GM18499 (cell line): ENCODE measurements around the gene TGFB2.
"Not testable (repeated sequence)": the region's sequence is repeated elsewhere in the genome, so short reads cannot be mapped to it uniquely, and the experiment has no call there.

Source experiments
- ATAC-seq: cut with Tn5 transposase; IDR thresholded peaks from one replicate; pipeline ENCODE4 v1.9.1; 2021; ENCODE audit warnings: moderate number of reproducible peaks; ENCODE audit not compliant: insufficient read depth, unreplicated experiment

The TGFB2 gene

DNA sequence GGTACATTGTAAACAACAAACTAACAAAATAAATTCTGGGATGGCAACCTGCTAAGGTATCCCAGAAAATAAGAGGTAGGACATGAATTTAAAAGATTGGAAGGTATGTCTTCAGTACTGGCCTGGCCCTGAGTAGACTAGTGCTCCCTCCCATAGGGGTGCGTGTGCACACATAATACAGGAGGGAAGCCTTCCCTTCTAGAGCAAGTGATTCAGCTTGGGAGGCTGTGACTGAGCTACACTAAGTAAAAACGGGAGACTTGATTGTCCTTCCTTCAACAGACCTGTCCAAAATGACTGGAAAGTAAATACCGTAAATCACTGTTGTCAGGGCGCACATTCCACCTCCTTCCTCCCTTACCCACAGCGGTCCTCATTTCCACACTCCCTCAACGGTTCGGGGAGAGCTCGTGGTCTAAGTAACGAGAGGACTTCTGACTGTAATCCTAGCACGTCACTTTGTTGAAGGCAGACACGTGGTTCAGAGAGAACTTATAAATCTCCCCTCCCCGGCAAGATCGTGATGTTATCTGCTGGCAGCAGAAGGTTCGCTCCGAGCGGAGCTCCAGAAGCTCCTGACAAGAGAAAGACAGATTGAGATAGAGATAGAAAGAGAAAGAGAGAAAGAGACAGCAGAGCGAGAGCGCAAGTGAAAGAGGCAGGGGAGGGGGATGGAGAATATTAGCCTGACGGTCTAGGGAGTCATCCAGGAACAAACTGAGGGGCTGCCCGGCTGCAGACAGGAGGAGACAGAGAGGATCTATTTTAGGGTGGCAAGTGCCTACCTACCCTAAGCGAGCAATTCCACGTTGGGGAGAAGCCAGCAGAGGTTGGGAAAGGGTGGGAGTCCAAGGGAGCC lies at the start of gene TGFB2:
TSS of gene TGFB2 (plus strand) at position 523 of the 859 bp plus-strand sequence. CDS start 1,366 bp downstream, outside the sequence.
- ATAC-seq = no peak

DNA sequence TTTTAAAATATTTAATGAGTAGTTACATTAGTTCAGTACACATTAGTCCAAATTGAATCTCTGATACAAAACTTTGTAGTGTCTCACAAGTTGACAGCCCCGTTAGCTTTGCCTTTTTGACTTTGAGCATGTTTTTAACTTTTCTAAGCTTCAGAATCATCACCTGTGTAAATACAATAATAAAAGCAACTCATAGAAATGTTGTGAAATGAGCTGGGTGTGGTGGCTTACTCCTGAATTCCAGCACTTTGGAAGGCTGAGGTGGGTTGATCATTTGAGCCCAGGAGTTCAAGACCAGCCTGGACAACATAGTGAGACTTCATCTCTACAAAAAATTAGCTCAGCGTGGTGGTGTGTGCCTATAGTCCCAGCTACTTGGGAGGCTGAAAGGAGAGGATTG lies 49.0 kb upstream of the TGFB2 start:
- ATAC-seq = no peak

DNA sequence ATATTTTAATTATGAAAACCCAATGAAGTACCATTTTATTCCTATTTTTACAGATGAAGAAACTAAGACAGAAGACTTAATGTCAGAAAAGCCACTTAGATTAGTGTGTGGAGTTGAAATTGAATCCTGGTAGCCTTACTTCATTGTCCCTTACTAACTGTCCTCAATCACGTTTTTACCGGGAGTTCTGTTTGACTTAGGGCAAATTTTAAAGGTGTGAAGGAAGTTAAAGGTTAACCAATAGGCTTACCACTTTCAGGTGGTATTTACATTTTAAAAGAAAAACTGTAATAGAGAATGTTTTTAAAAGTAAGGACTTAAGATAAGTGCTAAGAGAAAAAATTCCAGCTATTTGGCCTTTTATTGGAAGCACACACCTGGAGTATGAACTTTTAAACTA lies 47.7 kb upstream of the TGFB2 start:
- ATAC-seq = no peak

DNA sequence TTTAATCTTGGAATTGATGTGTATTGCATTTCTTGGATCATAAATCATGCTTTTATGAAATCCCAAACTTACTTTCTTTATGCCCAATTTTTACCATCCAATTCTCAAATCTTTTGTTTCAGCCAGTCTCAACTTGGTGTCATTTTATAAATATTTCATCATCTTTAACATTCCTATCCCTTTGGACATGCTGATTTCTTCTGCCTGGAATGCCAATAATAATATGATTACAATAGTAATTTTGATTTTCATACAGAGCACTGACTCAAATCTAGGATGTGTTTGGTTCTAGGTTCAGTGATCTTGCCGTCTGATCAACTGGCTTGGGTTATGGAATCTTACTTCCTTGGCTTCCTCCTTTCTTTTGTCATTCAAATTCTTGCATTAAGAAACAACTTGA lies 47.3 kb upstream of the TGFB2 start:
- ATAC-seq = no peak

DNA sequence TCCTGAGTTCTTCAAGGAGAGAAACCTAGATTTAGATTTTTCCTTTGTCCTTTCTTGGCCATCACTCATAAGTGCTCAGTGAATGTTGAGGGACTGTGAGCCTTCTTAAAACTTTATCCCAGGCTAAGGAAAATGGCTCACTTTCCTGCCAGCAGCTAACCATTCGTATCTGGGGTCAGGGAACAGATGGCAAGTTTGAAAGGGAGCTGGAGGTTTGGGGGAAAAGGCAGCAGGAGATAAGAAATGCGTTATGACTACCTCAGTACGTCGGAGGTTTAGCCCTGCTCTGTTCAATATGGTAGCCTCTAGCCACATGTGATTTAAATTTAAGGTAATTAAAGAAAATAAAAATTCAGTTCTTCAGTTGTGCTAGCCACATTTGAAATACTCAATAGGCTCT lies 46.7 kb upstream of the TGFB2 start:
- no peak for ATAC-seq

DNA sequence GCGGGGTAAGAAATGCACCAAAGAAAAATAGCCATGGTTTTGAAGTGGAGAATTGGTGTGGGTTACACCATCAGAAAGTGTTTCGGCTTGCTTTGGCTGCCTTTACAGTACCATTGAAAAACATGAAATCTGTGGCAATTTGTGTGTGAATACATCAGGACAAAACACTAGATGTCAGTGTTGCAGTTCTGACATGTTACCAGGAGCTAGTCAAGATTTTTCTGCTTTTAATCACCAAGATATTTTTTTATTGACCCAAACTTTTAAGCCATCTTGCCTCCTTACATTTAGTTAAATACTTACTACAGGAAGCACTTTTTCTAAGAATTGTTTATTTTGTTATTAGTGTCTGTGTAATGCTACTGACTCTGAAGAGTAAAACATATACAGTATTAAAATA lies 45.7 kb upstream of the TGFB2 start:
- ATAC-seq = no peak

DNA sequence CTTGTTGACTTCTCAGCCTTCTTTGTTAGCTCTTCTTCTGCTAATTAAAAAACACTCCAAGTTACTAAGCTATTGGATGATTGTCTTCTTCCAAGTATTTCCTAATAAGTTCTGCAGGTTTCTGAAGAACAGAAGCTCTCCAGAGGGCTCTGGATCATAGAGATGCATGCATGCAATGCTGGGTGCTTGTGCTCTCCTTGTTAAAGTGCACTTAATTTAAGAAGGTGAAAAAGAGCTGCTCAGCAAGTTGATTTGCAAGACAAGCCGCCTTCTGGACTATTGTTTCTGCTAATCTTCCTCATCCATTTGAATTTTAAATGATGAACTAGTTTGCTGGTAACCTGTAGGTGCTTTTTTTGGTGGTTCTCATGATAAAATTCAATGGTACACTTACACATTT lies 43.9 kb upstream of the TGFB2 start:
- ATAC-seq = no peak

DNA sequence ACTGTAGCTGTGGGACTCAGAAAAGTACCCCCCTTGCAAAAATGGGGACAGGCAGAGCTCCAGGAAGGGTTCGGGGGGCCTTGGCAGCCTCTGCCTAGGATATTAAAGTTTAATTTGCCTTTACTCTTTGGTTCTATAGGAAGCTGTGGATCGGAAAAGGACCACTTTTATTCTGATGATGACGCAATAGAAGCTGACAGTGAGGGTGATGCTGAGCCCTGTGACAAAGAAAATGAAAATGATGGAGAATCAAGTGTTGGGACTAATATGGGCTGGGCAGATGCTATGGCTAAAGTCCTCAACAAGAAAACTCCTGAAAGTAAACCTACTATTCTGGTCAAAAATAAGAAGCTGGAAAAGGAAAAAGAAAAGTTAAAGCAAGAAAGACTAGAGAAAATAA lies 43.0 kb upstream of the TGFB2 start:
- ATAC-seq = no peak

DNA sequence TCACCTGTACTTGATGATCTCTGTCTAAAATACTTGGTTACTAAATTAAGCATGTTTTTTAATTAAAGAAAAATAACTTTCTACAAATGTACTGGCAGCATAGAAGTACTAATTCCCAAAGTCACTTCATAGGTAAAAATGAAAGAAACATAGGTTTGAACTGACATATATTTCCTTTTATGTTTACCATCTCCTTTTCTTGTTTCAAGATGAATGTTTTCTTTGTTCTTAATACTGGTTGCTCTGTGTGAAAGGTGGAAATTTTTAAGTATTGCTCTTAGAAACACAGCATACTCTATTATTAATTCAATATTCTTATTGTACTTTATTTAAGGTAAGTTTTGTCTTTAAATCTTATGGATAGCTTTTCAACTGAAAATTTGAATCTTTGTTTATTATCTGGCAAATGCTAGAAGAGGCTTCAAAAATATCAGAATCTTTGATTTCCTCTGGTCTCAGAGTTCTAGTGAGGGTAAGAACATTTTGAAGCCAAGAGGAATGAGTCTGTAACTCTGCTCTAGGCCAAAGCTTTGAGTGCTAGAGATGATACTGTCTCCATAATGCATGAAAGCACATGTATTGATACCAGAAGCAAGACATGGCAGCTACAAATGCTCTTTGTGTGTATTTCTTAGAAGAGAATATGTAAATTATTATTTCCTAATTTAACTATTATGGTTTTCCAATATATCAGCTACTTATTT lies 41.8 kb upstream of the TGFB2 start:
- no peak for ATAC-seq

DNA sequence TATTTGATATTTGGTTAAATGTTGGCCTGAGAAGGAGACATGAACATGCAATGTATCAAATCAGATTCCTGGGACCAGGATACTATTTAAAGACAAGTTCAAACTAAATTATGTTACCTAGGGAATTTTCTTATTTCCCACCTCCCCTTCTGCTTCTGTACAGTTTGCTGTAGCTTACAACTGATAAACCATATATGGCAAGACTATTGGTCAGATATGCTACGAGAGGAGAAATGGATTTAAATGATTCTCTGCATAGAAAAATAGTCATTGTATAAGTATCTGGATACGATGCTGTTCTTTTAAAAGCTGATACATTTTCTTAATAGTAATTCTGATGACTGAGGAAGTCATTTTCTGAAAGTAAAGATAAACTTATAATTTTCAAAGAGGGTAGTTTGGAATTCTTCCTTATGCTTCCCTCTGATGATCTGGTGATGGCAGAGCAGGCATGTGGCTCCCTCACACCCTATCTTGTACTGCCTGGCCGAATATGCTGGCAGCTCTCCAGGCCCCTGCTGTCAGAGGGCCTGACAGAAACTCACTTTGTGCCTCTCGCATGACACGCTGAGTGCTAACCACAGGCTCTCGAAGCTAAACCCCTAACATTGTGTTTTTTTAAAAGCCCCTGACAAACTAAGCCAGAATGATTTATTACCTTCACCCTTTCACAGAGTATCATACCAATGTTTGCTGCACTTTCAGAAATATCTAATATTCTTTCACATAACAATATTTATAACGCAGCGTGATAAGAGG lies 40.7 kb upstream of the TGFB2 start:
- ATAC-seq = no peak

DNA sequence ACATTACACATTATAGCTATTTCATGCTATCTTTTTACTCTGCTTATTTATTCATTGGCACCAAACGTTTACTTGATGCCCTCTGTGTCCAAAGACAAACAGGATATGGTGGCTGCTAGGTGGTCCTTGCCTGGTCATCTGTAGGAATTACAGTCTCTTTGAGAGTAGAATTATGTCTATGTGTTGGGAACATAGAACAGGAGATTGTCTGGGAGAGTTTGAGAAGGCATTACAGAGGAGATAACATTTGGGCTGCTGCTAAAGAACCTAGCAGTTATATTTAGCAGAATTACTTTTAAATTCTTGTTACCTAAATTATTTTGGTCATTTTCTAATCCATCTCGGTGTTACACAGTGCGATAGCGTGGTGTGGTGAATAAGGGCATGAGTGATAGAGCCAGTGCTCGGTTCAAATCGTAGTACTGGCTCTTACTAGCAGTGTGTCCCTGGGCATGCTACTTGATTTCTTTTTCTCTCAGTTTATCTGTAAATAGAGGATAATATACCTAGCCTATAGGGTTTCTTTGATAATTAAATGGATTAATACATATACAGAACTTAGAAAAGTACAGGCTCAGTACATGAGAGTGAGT lies 39.6 kb upstream of the TGFB2 start:
- no peak for ATAC-seq

DNA sequence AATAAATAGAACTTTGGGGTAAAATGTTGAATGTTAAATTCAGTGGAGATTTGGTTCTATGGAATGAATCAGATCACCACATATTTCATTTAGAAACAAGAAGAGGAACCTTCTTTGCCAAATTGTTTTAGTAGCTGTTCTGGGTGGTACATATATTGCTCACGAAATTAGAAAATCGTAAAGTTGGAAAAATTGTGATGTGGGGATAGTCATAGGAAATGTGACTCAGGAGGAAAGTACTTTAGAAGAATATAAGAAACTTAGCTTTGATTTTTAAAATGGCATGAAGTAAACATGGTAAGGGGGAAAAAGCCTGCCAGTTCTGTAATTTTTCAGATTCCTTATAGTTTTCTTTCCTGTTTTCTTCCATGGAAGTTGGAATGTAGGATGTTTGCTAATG lies 32.6 kb upstream of the TGFB2 start:
- no peak for ATAC-seq

DNA sequence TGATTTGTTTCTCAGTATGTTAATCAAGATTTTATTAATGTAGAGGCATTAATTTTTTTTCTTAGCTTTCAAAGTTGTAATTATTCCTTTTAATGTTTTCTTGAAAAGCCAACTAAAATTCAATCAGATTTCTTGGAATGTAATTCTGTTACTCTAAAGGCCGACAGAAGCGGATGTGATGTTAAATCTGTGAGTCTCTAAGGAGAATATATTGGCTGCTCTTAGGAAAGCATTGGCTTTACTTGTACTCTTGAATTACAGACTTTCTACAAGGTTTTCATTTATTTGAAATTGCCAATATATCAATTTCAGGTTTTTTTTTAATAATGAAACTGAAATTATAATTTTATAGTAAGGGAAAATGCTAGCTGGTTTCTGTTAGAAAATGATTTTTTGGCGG lies 30.8 kb upstream of the TGFB2 start:
- ATAC-seq = no peak

DNA sequence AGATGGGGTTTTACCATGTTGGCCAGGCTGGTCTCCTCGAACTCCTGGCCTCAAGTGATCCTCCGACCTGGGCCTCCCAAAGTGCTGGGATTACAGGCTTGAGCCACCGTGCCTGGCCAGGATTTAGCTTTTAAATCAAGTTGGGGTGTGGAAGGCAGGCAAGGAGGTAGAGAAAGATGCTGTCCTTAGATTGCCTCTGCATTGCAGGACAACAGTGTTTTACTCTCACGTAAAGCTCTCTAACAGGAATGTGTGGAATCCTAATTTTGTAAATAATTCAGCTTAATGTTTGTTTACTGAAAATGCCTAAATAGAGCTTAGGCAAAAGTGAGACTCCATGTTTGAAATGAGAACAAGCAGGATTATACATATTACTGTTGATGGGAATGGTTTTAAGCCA lies 29.5 kb upstream of the TGFB2 start:
- ATAC-seq = no peak

DNA sequence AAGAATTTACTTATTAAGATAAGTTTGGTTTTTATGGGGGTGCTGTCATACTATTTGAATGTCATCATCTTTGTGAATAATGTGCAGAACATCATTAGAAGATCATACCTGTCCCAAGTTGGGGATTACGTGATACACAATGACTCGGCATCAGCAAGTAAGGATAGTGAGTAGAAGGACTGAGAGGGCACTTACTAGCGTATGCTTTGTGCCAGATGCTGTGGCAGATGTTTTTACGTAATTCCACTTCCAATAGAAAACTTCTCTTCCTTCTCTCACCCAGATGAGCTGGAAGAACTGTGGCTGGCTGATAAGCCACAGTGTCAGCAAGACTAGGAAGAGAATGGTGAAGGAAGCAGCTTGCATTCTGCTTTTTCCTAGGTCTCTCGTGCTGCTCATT lies 28.1 kb upstream of the TGFB2 start:
- ATAC-seq = no peak

DNA sequence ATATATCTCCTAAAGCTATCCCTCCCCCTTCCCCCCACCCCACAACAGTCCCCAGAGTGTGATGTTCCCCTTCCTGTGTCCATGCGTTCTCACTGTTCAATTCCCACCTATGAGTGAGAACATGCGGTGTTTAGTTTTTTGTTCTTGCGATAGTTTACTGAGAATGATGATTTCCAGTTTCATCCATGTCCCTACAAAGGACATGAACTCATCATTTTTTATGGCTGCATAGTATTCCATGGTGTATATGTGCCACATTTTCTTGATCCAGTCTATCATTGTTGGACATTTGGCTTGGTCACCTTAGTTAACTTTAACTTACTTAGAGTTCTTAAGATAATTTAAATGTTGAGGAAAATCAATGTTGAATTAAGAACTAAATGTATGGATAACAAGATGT lies 25.0 kb upstream of the TGFB2 start:
- ATAC-seq = not testable (repeated sequence)

DNA sequence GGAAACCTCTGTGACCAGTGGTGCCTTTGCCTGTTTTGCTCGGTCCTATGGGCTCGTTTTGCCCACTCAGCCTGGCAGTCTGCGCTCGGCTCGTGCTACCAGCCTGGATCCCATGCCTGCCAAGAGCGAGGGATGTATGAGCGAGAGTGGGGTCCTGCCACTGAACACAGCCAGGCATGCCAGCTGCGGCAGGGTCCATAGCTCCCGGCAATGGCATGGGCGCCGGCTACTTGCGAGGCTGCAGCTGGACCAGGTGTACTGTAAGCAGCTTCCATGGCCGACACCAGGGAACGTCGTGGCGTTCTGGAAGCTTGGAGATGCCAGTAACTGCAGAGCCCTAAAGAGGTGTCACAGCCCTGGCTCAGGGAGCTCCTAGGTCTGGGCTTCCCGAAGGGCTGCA lies 22.4 kb upstream of the TGFB2 start:
- no peak for ATAC-seq

DNA sequence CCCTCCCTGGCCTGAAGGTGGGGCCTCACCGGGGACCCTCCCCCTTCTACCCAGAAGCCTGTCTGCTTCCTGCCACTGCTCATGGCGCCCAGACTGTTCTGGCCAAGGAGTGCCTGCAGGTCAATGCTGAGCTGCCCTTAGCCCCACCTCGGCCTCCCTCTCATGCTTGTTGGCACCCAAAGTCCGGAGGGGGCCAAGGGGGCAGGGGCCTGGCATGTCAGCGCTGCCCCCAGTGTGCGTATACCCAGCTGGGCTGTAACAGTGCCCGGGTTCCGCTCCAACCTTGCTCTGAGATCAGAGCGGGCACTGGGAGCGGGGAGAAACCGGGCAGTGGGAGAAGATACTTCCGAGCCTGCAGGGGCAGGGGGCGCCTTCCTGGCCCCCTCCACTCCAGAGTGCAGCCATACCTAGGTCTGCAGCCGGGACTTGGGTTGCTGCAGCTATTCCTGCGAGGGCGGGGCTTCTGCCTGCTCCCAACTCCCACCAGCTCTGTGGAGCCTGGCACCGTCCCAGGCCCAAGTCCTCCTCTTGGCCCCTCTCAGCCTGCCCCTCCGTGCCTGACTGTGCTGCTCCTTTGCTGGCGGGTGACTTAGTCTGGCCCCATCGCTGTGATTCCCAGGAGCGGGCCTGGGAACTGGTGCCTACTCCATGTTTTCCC lies 21.4 kb upstream of the TGFB2 start:
- ATAC-seq = no peak

DNA sequence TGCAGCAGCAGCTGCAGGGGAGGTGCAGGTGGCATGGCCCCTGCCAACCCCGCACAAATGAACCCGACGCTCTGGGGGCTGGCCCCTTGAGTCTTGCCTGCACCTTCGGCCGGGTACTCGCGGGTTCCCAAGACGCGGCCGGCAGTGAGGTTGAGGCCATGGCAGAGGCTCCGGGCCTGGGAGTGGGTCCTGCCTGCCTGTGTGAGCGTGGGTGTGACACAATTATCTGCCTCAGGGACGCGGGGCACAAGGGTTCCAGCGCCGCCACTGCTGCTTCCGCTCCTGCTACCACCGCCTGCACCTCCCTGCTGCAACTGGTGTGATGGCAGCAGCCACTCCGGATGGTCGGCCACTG lies 20.9 kb upstream of the TGFB2 start:
- no peak for ATAC-seq

DNA sequence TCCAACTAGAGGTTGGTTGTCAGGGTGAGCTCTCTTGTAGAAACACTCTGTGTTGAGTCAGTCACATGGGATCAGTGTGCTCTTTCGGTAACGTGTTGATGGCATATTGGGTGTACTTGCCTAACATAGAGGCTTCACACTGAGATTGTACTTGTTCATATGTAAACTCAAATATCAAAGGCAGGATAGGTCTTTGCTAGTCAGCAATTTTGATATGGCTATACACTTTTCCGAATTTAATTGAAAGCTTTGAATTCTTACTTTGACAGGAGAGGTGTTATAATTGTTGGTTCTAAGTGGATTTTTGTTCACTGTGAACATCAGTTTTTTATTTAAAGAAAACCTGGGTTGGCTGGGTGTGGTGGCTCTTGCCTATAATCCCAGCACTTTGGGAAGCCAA lies 16.4 kb upstream of the TGFB2 start:
- no peak for ATAC-seq
